Astrocyte of the spinal cord (primary cell): Measurements from ENCODE around the gene TECPR1.

Source experiments
- DNase-seq: peaks from one replicate; pipeline ENCODE4 v3.0.0; 2011; ENCODE audit warnings: low read depth, low spot score
- H3K4me3 ChIP-seq: 2 replicates; pipeline ENCODE4 v1.5.1; 2011; ENCODE audit warnings: low read depth, mild to moderate bottlenecking, low read length, moderate library complexity
- in situ Hi-C: cut with HindIII; loops from 2 replicates; pipeline ENCODE4 v1.10.0; 2017; ENCODE audit warnings: low sequenced_read_pairs
- TF ChIP-seq, protein P1 (sequence below): IDR thresholded peaks from 2 replicates; pipeline ENCODE4 v1.5.1; 2012; ENCODE audit warnings: low read depth, mild to moderate bottlenecking, low read length, inconsistent platforms

Gene TECPR1

GRCh38 chr7:98216941-98217622, 35.0 kb downstream of the TECPR1 start:
- TF ChIP-seq, protein P1, sequence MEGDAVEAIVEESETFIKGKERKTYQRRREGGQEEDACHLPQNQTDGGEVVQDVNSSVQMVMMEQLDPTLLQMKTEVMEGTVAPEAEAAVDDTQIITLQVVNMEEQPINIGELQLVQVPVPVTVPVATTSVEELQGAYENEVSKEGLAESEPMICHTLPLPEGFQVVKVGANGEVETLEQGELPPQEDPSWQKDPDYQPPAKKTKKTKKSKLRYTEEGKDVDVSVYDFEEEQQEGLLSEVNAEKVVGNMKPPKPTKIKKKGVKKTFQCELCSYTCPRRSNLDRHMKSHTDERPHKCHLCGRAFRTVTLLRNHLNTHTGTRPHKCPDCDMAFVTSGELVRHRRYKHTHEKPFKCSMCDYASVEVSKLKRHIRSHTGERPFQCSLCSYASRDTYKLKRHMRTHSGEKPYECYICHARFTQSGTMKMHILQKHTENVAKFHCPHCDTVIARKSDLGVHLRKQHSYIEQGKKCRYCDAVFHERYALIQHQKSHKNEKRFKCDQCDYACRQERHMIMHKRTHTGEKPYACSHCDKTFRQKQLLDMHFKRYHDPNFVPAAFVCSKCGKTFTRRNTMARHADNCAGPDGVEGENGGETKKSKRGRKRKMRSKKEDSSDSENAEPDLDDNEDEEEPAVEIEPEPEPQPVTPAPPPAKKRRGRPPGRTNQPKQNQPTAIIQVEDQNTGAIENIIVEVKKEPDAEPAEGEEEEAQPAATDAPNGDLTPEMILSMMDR, result no peak
- in situ Hi-C loops, result no loop called here
- no peak overlapping the region for H3K4me3 ChIP-seq
- DNase-seq, result no peak

GRCh38 chr7:98215561-98216495, 36.2 kb downstream of the TECPR1 start:
- DNase-seq, result no peak
- TF ChIP-seq, protein P1, result no peak
- H3K4me3 ChIP-seq, result no peak overlapping the region
- in situ Hi-C loops, result no loop called here

DNA sequence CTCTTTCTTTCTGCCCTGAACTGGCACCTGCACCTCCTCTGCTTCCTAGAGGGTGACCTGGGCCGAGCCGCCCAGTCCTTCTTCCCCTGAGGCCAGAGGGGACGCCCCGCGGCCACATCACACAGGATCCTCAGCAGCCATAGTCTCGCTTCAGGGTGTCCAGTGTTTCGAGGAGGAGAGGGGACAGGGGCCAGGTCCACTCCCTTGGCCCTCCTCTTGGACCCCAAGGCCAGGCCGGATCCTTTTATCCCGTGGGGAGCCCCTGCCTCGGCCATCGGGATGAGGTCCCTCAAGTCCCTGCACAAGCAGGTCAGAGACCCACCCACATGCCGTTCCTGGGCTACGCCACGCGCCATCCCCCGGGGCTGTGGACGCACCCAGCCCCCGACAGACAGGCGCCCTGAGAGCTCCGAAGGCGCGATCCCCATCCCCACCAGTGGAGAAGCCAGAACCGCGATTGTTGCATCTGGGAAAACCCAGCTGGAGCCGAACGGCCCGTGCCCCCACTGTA, 37.2 kb downstream of the TECPR1 start:
- DNase-seq, result no peak
- H3K4me3 ChIP-seq, result no peak overlapping the region
- TF ChIP-seq, protein P1, result no peak
- in situ Hi-C loops, result no loop called here

- no peak for DNase-seq
- no peak overlapping the region for H3K4me3 ChIP-seq
- in situ Hi-C loops, result no loop called here
- TF ChIP-seq, protein P1, result no peak
These were observed 37.9 kb downstream of the TECPR1 start for GRCh38 chr7:98213888-98214810.

GRCh38 chr7:98213296-98213887, 38.6 kb downstream of the TECPR1 start:
- DNase-seq, result no peak
- in situ Hi-C loops, result no loop called here
- TF ChIP-seq, protein P1, result no peak
- H3K4me3 ChIP-seq, result no peak overlapping the region
